GM19240 (cell line): ENCODE measurements around the gene ADGRV1.
"Not testable (repeated sequence)": the region's sequence is repeated elsewhere in the genome, so short reads cannot be mapped to it uniquely, and the experiment has no call there.

Experiments
- DNase-seq: peaks from one replicate; pipeline ENCODE4 v3.0.0; 2011; ENCODE audit warnings: low spot score; ENCODE audit not compliant: insufficient read length

The ADGRV1 gene

DNA sequence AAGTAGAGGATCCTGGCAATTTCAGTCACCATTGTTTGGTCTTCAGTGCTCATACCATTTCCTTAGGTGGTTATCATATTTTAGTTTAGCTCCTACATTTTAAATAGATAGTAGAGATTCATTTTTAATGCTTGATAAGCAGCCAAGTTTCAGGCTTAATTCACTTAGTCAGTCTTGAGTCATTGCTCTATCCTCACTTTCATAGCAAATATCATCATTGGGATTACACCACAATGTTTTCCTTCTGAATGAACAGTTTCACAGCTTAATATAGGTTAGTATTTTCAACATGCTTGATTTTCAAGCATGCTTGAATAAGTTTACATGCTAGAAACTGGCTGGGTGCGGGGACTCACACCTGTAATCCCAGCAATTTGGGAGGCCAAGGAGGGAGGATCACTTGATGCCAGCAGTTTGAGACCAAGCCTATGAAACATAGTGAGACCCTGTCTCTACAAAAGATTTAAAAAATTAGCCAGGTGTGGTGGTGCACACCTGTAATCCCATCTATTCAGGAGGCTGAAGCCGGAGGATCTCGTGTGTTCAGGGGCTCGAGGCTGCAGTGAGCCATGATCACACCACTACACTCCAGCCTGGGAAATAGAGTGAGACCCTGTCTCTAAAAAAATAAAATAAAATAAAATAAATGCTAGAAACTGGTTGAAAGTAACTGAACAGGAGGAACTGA lies 339.9 kb downstream of the ADGRV1 start:
- no peak for DNase-seq

DNA sequence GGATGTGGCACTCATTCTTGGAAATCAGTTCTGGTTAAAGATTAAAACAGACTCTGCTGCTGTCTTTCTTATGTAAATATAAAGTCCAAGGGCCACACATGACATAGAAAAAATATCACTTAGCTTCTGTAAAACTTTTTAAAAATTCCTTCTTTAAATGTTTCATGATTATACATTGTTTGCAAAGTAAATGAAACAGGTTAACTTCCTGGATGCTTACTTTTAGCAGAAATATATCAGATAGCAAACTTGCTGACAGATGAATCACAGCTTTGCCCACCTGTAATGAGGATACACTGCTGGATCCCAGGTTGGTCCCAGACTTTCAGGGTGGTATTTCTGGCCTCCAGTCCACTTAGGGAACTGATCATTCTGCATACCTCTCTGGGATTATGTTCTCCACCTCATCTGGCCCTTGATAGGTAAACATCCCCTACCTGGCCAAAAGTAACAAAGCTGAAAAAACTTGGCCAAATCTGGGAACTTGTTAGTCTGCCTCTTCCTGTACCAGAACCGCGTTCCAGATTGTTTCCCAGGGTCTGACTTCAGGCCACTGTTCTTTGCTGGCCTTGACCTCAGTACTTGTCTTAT lies 340.5 kb downstream of the ADGRV1 start:
- DNase-seq, result no peak

DNA sequence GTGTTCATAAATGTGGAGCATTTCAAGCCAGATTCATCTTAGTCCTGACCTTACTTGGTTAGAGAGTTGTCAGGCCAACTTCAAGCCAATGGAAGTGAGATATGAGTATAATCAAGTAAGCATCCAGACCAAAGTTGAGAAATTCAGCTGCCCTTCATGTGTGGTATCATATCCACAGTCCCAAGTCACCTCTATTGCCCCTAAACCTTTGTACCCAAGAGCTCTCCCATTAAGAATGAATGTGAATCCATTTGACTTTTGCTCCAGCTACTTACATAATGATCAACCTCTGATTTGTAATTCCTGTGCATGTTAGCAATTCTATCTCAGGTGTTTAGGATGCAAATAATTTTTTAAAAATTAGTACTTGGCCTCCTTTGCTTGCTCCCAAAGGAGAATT lies 342.7 kb downstream of the ADGRV1 start:
- DNase-seq, result no peak

DNA sequence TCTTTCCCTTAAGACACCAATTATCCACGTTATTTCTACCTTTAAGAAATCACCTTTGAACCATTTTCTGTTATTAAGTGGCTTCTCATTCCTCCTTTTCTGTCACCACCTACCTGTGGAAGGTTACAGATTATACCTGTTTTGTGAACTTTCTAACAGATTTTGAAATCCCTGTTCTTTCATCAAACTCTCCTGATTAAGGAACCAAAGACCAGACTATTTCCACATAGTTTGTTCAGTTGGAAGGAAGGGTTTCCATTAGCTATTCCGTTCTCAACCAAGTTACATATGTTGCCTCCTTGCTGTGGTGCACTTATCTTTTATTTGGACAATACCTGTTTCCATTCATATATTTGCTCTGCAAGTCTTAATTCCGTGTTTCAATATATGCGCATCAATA lies 343.6 kb downstream of the ADGRV1 start:
- no peak for DNase-seq

DNA sequence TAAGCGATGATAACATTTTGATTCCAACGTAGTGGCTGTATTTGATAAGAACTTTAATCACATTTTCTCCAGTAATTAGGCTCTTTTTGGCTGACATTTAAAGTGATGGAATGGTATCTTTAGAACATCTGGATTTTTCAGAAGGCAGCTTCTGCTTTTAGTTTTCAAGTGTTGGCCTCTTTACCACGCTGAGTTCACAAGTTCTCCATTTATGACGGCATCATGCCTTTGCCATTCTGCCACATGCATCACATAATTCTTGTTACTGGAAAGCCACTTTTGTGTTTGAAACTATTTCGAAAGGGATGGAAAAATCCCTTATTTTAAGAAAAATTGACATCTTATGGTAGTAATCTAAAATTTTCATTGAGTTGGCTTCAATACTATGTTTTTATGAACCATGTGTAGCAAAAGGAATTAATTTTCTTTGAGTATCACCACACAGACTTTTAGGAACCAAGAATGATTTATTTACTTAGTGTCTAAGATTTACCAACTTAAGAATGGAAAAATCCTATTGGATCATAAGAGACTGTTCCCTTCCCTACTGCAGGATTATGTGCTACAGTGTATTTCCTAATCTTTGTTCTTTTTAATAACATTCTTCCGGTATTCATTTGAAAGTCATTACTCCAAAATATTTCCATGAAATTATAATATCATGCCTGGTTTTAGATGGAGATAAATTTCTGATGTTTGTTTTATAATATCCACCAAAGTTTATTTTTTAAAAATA lies 344.2 kb downstream of the ADGRV1 start:
- no peak for DNase-seq

GRCh38 chr5:90909101-90909503 lies 350.5 kb downstream of the ADGRV1 start:
- no peak for DNase-seq

GRCh38 chr5:90909940-90910339 lies 351.3 kb downstream of the ADGRV1 start:
- DNase-seq, result no peak

- DNase-seq, result no peak
Observed at GRCh38 chr5:90911169-90911568, 352.6 kb downstream of the ADGRV1 start.

- DNase-seq, result no peak
Observed at GRCh38 chr5:90912476-90912875, 353.9 kb downstream of the ADGRV1 start.

- no peak for DNase-seq
Observed at GRCh38 chr5:90915393-90915792, 356.8 kb downstream of the ADGRV1 start.

DNA sequence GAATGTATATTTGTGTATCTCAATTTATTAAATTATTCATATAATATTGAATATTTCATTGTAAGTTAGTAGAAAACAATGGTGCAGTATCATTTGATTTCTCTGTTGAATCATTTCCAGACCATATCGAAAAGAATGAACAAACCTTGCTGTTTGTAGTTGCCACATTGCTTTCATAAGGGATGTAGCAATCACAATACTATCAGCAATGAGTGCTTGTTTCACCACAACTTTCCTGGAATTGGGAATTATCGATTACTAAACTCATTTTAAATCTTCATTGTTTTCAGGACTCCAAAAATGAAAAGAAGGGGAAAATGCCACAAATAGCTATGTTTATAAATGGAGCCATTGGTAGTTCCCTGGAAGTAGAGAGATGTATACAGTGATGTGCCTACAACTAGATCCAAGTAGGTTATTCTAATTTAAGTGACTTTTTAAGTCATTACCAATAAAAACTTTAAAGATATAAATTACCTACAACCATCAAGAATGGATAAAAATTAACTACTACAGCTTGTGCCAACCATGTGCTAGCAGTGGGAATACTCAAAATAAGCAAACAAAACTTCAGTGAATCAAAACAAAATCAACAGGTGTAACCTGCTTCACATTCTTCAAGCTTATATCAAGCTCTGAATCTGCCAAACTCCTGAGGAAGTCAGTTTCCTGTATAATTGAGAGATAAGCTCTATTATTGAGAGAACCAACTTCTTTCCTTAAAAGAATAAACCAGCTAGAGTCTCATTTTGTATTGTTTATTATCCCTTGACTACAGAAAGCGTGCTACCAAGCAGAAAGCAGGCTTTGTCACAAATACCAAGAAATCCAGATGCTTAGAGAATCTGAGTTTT lies 358.6 kb downstream of the ADGRV1 start:
- no peak for DNase-seq

- DNase-seq, result no peak
Observed at GRCh38 chr5:90917928-90918668, 359.5 kb downstream of the ADGRV1 start.

- DNase-seq, result no peak
Observed at GRCh38 chr5:90921418-90921973, 362.9 kb downstream of the ADGRV1 start.

GRCh38 chr5:90924222-90924621 lies 365.6 kb downstream of the ADGRV1 start:
- not testable (repeated sequence) for DNase-seq

- not testable (repeated sequence) for DNase-seq
Observed at GRCh38 chr5:90929013-90929839, 370.6 kb downstream of the ADGRV1 start.

- DNase-seq, result no peak
Observed at GRCh38 chr5:90930062-90930461, 371.5 kb downstream of the ADGRV1 start.

DNA sequence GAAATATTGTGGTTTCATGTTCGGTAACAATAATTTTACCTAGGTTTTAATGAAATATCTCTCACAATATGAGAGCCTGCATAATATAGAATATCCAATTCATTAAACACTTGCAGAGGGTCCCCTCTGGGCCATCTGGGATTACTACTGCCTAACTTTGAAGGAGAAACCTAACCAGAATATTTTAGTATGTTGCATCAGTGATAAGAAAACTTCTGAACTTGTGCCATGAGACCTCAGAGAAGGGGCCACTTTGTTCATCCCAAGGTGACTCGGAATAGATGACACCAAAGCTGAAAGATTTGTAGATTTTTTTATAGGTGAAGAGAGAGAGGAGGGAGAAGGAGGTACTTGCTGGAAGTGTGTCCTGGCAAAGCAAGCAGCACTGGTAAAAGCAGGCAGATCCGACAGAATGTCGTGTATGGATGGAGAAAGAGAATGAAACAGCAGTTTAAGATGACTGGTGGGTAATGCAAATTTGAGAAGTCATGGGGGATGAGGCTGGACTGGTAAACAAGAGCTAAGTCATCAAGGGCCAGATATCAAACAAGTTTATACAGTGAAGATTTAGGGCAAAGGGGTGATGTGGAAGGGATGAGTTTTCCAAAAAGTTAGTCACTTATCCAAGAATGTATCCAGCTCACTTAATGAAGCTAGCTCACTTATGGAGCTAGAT lies 372.3 kb downstream of the ADGRV1 start:
- DNase-seq, result no peak

GRCh38 chr5:90932052-90932699 lies 373.6 kb downstream of the ADGRV1 start:
- peak; percentile 33 for DNase-seq

GRCh38 chr5:90933298-90933697 lies 374.7 kb downstream of the ADGRV1 start:
- DNase-seq, result no peak
